Type B pancreatic cell (in vitro differentiated cells): Measurements from ENCODE around the gene DCAKD. TPM values are rescaled to one million over a fixed set of nuclear protein-coding genes. Genes with fewer than 3 reads are reported as not detected.

Source experiments
- DNase-seq: peaks from one replicate; pipeline ENCODE4 v3.0.0; 2021; ENCODE audit warnings: mixed read lengths; ENCODE audit not compliant: unreplicated experiment; ENCODE audit errors: extremely low spot score
- H3K27ac Mint-ChIP-seq: 2 replicates; pipeline ENCODE4 v1.8.0; 2021; ENCODE audit warnings: mild to moderate bottlenecking, mixed read lengths
- H3K27me3 Mint-ChIP-seq: 2 replicates; pipeline ENCODE4 v1.8.0; 2021; ENCODE audit warnings: mixed read lengths
- H3K36me3 Mint-ChIP-seq: 2 replicates; pipeline ENCODE4 v1.8.0; 2021; ENCODE audit warnings: mixed read lengths
- H3K4me1 Mint-ChIP-seq: one replicate; pipeline ENCODE4 v1.8.0; 2021; ENCODE audit warnings: mixed read lengths; ENCODE audit not compliant: unreplicated experiment
- H3K4me3 Mint-ChIP-seq: 2 replicates; pipeline ENCODE4 v1.8.0; 2021; ENCODE audit warnings: mild to moderate bottlenecking, mixed read lengths
- H3K9me3 Mint-ChIP-seq: 2 replicates; pipeline ENCODE4 v1.8.0; 2021; ENCODE audit warnings: mixed read lengths
- CTCF ChIP-seq: fragments of 200-600 bp; sonication (generic); conservative IDR thresholded peaks from 2 replicates; pipeline ENCODE4 v1.5.0; 2021; ENCODE audit warnings: antibody characterized with exemption, mild to moderate bottlenecking
- total RNA-seq: library from RNA; stranded (reverse); gene quantifications from 2 replicates; pipeline ENCODE4 v1.2.1, GENCODE V29; 2021; ENCODE audit warnings: low replicate concordance

The DCAKD gene
- total RNA-seq, 1 donor from 2014 or later, result 57.5 TPM

- TF ChIP-seq CTCF, result no peak
- no peak overlapping the region for H3K4me3 Mint-ChIP-seq
- no peaks in the 10 kb centered on the region for H3K36me3 Mint-ChIP-seq
- peaks cover 40% of the 10 kb centered on the region for H3K4me1 Mint-ChIP-seq
- no peaks in the 10 kb centered on the region for H3K9me3 Mint-ChIP-seq
- H3K27me3 Mint-ChIP-seq, result no peaks in the 10 kb centered on the region
- DNase-seq, result no peak
- no peak overlapping the region for H3K27ac Mint-ChIP-seq
These were observed 11.0 kb downstream of the DCAKD start for GRCh38 chr17:45040459-45040858.

DNA sequence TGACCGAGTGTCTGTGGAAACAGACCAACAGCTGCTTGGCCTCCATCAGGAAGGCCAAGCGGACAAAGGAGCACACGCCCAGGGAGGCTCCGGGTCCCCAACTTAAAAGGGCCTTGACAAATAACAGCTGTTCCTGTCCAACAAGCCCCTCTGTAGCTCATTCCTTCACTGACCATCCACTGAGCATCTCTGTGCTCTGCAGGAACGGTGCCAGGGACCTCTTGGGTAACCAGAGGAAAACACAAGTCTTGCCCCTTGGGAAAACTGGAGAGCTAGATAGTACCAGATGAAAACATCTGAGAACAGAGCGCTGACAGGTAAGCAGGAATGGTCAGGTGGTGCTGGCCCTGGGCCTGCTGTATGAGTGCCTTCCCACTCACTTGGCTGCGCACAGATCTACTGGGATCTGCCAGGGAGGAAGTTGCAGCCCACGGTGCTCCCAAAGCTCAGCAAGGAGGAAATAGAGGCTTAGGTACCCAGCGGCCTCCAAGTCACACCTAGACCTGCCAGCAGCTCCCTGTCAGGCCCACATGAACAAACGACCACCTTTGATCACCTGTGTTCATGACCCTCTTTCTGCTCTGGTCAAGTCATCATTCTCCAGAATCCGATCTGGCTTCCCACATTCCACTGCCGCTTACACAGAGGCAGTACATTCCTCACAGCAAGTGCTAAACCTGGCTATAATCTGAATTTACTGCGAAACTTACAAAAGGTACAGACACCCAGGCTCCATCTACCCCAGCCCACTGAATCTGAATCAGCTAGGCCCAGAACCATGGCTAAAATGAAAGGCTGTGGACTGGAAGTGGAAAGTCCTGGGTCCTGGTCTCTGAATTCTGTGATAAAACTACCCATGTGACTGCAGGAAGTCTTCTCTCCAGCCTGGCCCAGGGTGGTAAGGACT lies 12.5 kb downstream of the DCAKD start:
- no peaks in the 10 kb centered on the region for H3K9me3 Mint-ChIP-seq
- peaks cover 4% of the 10 kb centered on the region for H3K36me3 Mint-ChIP-seq
- no peak for DNase-seq
- H3K27ac Mint-ChIP-seq, result no peak overlapping the region
- H3K4me3 Mint-ChIP-seq, result no peak overlapping the region
- H3K4me1 Mint-ChIP-seq, result peaks cover 36% of the 10 kb centered on the region
- no peak for TF ChIP-seq CTCF
- no peaks in the 10 kb centered on the region for H3K27me3 Mint-ChIP-seq

- no peak for TF ChIP-seq CTCF
- no peaks in the 10 kb centered on the region for H3K9me3 Mint-ChIP-seq
- H3K4me1 Mint-ChIP-seq, result peaks cover 20% of the 10 kb centered on the region
- peaks cover 10% of the 10 kb centered on the region for H3K36me3 Mint-ChIP-seq
- DNase-seq, result no peak
- no peaks in the 10 kb centered on the region for H3K27me3 Mint-ChIP-seq
- no peak overlapping the region for H3K27ac Mint-ChIP-seq
- H3K4me3 Mint-ChIP-seq, result peak overlapping the region; percentile 31
These were observed 14.7 kb downstream of the DCAKD start for GRCh38 chr17:45036691-45037090.

GRCh38 chr17:45035848-45036247 lies 15.6 kb downstream of the DCAKD start:
- peaks cover 10% of the 10 kb centered on the region for H3K36me3 Mint-ChIP-seq
- no peak overlapping the region for H3K4me3 Mint-ChIP-seq
- DNase-seq, result no peak
- H3K27me3 Mint-ChIP-seq, result no peaks in the 10 kb centered on the region
- H3K27ac Mint-ChIP-seq, result no peak overlapping the region
- TF ChIP-seq CTCF, result no peak
- H3K9me3 Mint-ChIP-seq, result no peaks in the 10 kb centered on the region
- H3K4me1 Mint-ChIP-seq, result peaks cover 20% of the 10 kb centered on the region

GRCh38 chr17:45034599-45034998 lies 16.8 kb downstream of the DCAKD start:
- Mint-ChIP-seq H3K9me3 (no peaks in the 10 kb centered on the region), H3K4me1 (peaks cover 20% of the 10 kb centered on the region), H3K4me3 (no peak overlapping the region), H3K27me3 (no peaks in the 10 kb centered on the region), H3K36me3 (peaks cover 10% of the 10 kb centered on the region), H3K27ac (peak overlapping the region; percentile 15)
- TF ChIP-seq CTCF, result no peak
- no peak for DNase-seq
